Neuronal stem cell (in vitro differentiated cells): ENCODE measurements around the gene CDH9.

Experiments
- DNase-seq: peaks from one replicate; pipeline ENCODE4 v3.0.0-alpha.2; 2013; ENCODE audit warnings: low spot score
- H2AFZ ChIP-seq: one replicate; pipeline ENCODE4 v1.6.1; 2013; ENCODE audit warnings: mild to moderate bottlenecking, low read length, inconsistent platforms
- H2AK5ac ChIP-seq: 2 replicates; pipeline ENCODE4 v1.6.1; 2013; ENCODE audit warnings: low read depth, mild to moderate bottlenecking, inconsistent platforms, low read length, moderate library complexity, mixed read lengths
- H2BK120ac ChIP-seq: 2 replicates; pipeline ENCODE4 v1.6.1; 2013; ENCODE audit warnings: low read depth, mild to moderate bottlenecking, inconsistent platforms, low read length, moderate library complexity, mixed read lengths
- H2BK12ac ChIP-seq: one replicate; pipeline ENCODE4 v1.6.1; 2013; ENCODE audit warnings: low read length, inconsistent platforms
- H2BK15ac ChIP-seq: 2 replicates; pipeline ENCODE4 v1.6.1; 2013; ENCODE audit warnings: mild to moderate bottlenecking, low read length, inconsistent platforms, mixed read lengths
- H2BK5ac ChIP-seq: one replicate; pipeline ENCODE4 v1.6.1; 2013; ENCODE audit warnings: inconsistent platforms, mild to moderate bottlenecking, low read length, moderate library complexity
- H3K14ac ChIP-seq: one replicate; pipeline ENCODE4 v1.6.1; 2013; ENCODE audit warnings: low read length, inconsistent platforms
- H3K18ac ChIP-seq: 2 replicates; pipeline ENCODE4 v1.6.1; 2013; ENCODE audit warnings: low read length, inconsistent platforms
- H3K23ac ChIP-seq: 2 replicates; pipeline ENCODE4 v1.6.1; 2013; ENCODE audit warnings: low read depth, mild to moderate bottlenecking, mixed read lengths, low read length, inconsistent platforms; ENCODE audit not compliant: poor library complexity
- H3K27ac ChIP-seq: replicated peaks from 3 replicates; pipeline ENCODE4 v1.5.1; 2013; ENCODE audit warnings: low read length, inconsistent platforms
- H3K27me3 ChIP-seq, 3 experiments: 2 replicates each; pipeline ENCODE4 v1.6.1; 2013; ENCODE audit warnings: low read length in 3 of 3, mild to moderate bottlenecking in 2 of 3, inconsistent platforms in 1 of 3, low read depth in 1 of 3, mixed read lengths in 1 of 3, moderate library complexity in 1 of 3; ENCODE audit not compliant: control insufficient read depth in 3 of 3, insufficient read depth in 3 of 3
- H3K36me3 ChIP-seq, 2 donors: replicated peaks in 1 of 2; 2 replicates each; pipeline ENCODE4 v1.6.1; 2013; ENCODE audit warnings: low read length in 2 of 2; ENCODE audit not compliant: control insufficient read depth in 2 of 2, insufficient read depth in 2 of 2
- H3K4ac ChIP-seq: 2 replicates; pipeline ENCODE4 v1.6.1; 2013; ENCODE audit warnings: inconsistent platforms, mild to moderate bottlenecking, low read length, moderate library complexity
- H3K4me1 ChIP-seq, 2 donors: 1 replicate in 1 of 2; 2 replicates in 1 of 2; pipeline ENCODE4 v1.6.1; 2013; ENCODE audit warnings: low read length in 2 of 2, low read depth in 1 of 2; ENCODE audit not compliant: control insufficient read depth in 2 of 2, insufficient read depth in 1 of 2
- H3K4me2 ChIP-seq: one replicate; pipeline ENCODE4 v1.6.1; 2013; ENCODE audit warnings: mild to moderate bottlenecking, low read length, inconsistent platforms; ENCODE audit not compliant: insufficient read depth, poor library complexity, severe bottlenecking
- H3K4me3 ChIP-seq, 2 donors: 2 replicates each; pipeline ENCODE4 v1.5.1; 2013; ENCODE audit warnings: low read length in 2 of 2, mild to moderate bottlenecking in 2 of 2, inconsistent platforms in 1 of 2, moderate library complexity in 1 of 2
- H3K79me1 ChIP-seq: one replicate; pipeline ENCODE4 v1.6.1; 2013; ENCODE audit warnings: low read depth, mild to moderate bottlenecking, inconsistent platforms, low read length, moderate library complexity
- H3K9ac ChIP-seq: one replicate; pipeline ENCODE4 v1.6.1; 2013; ENCODE audit warnings: mild to moderate bottlenecking, low read depth, low read length, inconsistent platforms; ENCODE audit not compliant: poor library complexity
- H3K9me3 ChIP-seq, 2 donors: replicated peaks in 1 of 2; 2 replicates each; pipeline versions ENCODE3 to v1.6.1; 2013; ENCODE audit warnings: low read length in 2 of 2, mild to moderate bottlenecking in 2 of 2, inconsistent platforms in 1 of 2, low read depth in 1 of 2, mixed read lengths in 1 of 2, moderate library complexity in 1 of 2; ENCODE audit not compliant: control insufficient read depth in 2 of 2, insufficient read depth in 1 of 2
- H4K8ac ChIP-seq: one replicate; pipeline ENCODE4 v1.6.1; 2013; ENCODE audit warnings: low read depth, mild to moderate bottlenecking, inconsistent platforms, low read length, moderate library complexity
- H4K91ac ChIP-seq: one replicate; pipeline ENCODE4 v1.6.1; 2013; ENCODE audit warnings: low read length, low read depth, mild to moderate bottlenecking, inconsistent platforms; ENCODE audit not compliant: poor library complexity
- WGBS, 2 donors: extraction: QIAGEN DNeasy Blood & Tissue Kit; methylation state at CpG; one replicate each; pipeline ENCODE4 v1.1.7; 2013; ENCODE audit warnings: missing lambda C conversion rate in 2 of 2, mixed read lengths in 1 of 2; ENCODE audit not compliant: insufficient read length in 2 of 2, insufficient replicate concordance in 1 of 2; ENCODE audit errors: extremely low coverage in 2 of 2; 5-methylcytosine and 5-hydroxymethylcytosine counted together

The CDH9 gene

GRCh38 chr5:27020973-27021372 lies 17.4 kb downstream of the CDH9 start:
- no peak overlapping the region for H3K14ac ChIP-seq
- H3K27ac ChIP-seq, result no peak overlapping the region
- no peak overlapping the region for H2BK120ac ChIP-seq
- H3K4me2 ChIP-seq, result no peak overlapping the region
- no peak overlapping the region for H3K4ac ChIP-seq
- H3K9ac ChIP-seq, result no peak overlapping the region
- no peak overlapping the region for H4K8ac ChIP-seq
- DNase-seq, result no peak
- H2AFZ ChIP-seq, result no peak overlapping the region
- no peak overlapping the region for H4K91ac ChIP-seq
- no peaks in the 10 kb centered on the region for H3K9me3 ChIP-seq
- no peak overlapping the region for H3K18ac ChIP-seq
- H3K4me3 ChIP-seq, result no peak overlapping the region
- no peak overlapping the region for H2AK5ac ChIP-seq
- no peak overlapping the region for H3K23ac ChIP-seq
- no CpG with 5 or more reads among the region's 1 CpG for WGBS, 2 donors
- no peak overlapping the region for H2BK5ac ChIP-seq
- H3K79me1 ChIP-seq, result no peaks in the 10 kb centered on the region
- no peaks in the 10 kb centered on the region for H3K36me3 ChIP-seq
- no peaks in the 10 kb centered on the region for H3K27me3 ChIP-seq
- no peak overlapping the region for H2BK15ac ChIP-seq
- no peak overlapping the region for H2BK12ac ChIP-seq
- H3K4me1 ChIP-seq, result no peaks in the 10 kb centered on the region

DNA sequence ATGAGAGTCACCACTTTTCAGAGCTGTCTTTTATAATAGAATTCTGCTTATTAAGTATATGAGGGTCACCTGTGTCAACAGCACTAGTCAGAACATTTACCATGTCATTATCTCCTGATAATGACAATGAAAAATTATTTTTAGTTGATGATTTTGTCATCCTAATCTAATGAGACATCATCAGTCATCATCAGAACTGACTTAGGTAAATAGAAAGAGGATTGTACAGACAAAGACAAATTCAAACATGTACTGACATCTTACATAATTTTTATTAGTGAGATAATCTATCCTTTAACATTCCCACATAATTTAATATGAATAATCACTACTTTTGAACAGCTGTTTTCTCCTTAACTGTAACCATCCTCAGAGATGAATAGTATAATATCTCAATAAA lies 22.6 kb downstream of the CDH9 start:
- no peak overlapping the region for H2BK12ac ChIP-seq
- no peak overlapping the region for H3K18ac ChIP-seq
- H2BK5ac ChIP-seq, result no peak overlapping the region
- H2BK120ac ChIP-seq, result no peak overlapping the region
- no peak overlapping the region for H3K9ac ChIP-seq
- H2AK5ac ChIP-seq, result no peak overlapping the region
- no peak overlapping the region for H2BK15ac ChIP-seq
- H4K91ac ChIP-seq, result no peak overlapping the region
- H3K23ac ChIP-seq, result no peak overlapping the region
- no peak for DNase-seq
- no peak overlapping the region for H3K4me3 ChIP-seq
- H2AFZ ChIP-seq, result no peak overlapping the region
- H3K27me3 ChIP-seq, result no peaks in the 10 kb centered on the region
- H3K4me2 ChIP-seq, result no peak overlapping the region
- H3K14ac ChIP-seq, result no peak overlapping the region
- H3K4ac ChIP-seq, result no peak overlapping the region
- H3K27ac ChIP-seq, result no peak overlapping the region
- H3K4me1 ChIP-seq, result no peaks in the 10 kb centered on the region
- no peaks in the 10 kb centered on the region for H3K36me3 ChIP-seq
- no peaks in the 10 kb centered on the region for H3K9me3 ChIP-seq
- no peaks in the 10 kb centered on the region for H3K79me1 ChIP-seq
- H4K8ac ChIP-seq, result no peak overlapping the region

- peak overlapping the region; percentile 40 for H2AFZ ChIP-seq
- no peak overlapping the region for H2BK15ac ChIP-seq
- no peak overlapping the region for H3K4me2 ChIP-seq
- no peaks in the 10 kb centered on the region for H3K79me1 ChIP-seq
- no peak overlapping the region for H3K4me3 ChIP-seq
- no peak overlapping the region for H2AK5ac ChIP-seq
- no peaks in the 10 kb centered on the region for H3K36me3 ChIP-seq
- H3K27ac ChIP-seq, result no peak overlapping the region
- WGBS, 2 donors, result no CpG with 5 or more reads among the region's 4 CpGs
- H3K18ac ChIP-seq, result no peak overlapping the region
- no peaks in the 10 kb centered on the region for H3K4me1 ChIP-seq
- no peak overlapping the region for H2BK12ac ChIP-seq
- H3K23ac ChIP-seq, result no peak overlapping the region
- H4K8ac ChIP-seq, result no peak overlapping the region
- no peak for DNase-seq
- no peak overlapping the region for H2BK5ac ChIP-seq
- H3K9ac ChIP-seq, result no peak overlapping the region
- H3K9me3 ChIP-seq, result no peaks in the 10 kb centered on the region
- H3K14ac ChIP-seq, result no peak overlapping the region
- H2BK120ac ChIP-seq, result no peak overlapping the region
- H3K4ac ChIP-seq, result no peak overlapping the region
- H3K27me3 ChIP-seq, result no peaks in the 10 kb centered on the region
- no peak overlapping the region for H4K91ac ChIP-seq
Measured at GRCh38 chr5:27011274-27011673, 27.1 kb downstream of the CDH9 start.

- Histone ChIP-seq H2BK120ac (no peak overlapping the region), H3K4ac (no peak overlapping the region), H3K4me3 (no peak overlapping the region), H3K4me2 (no peak overlapping the region), H3K36me3 (no peaks in the 10 kb centered on the region), H3K23ac (no peak overlapping the region), H3K27me3 (no peaks in the 10 kb centered on the region), H3K79me1 (no peaks in the 10 kb centered on the region), H2BK5ac (no peak overlapping the region), H2BK12ac (no peak overlapping the region), H4K8ac (no peak overlapping the region), H3K27ac (no peak overlapping the region), H2BK15ac (no peak overlapping the region), H2AFZ (no peak overlapping the region), H2AK5ac (no peak overlapping the region), H3K18ac (no peak overlapping the region), H3K9me3 (no peaks in the 10 kb centered on the region), H3K14ac (no peak overlapping the region), H4K91ac (no peak overlapping the region), H3K4me1 (no peaks in the 10 kb centered on the region), H3K9ac (no peak overlapping the region)
- WGBS, 2 donors, result no CpG with 5 or more reads among the region's 1 CpG
- no peak for DNase-seq
Measured at GRCh38 chr5:27010646-27011045, 27.7 kb downstream of the CDH9 start.
